Skeletal muscle tissue (tissue), 4 donors: ENCODE results near the gene TRIM66. TPM values are rescaled to one million over a fixed set of nuclear protein-coding genes. Genes with fewer than 3 reads are reported as not detected.

Experiments
- H3K27ac ChIP-seq: one replicate; pipeline ENCODE4 v1.7.0; 2013; ENCODE audit warnings: mild to moderate bottlenecking, low read depth, low read length, inconsistent platforms
- H3K27me3 ChIP-seq, 3 donors: one replicate each; pipeline ENCODE4 v1.7.0; 2013; ENCODE audit warnings: low read length in 3 of 3; ENCODE audit not compliant: control insufficient read depth in 3 of 3, insufficient read depth in 3 of 3
- H3K36me3 ChIP-seq, 3 donors: one replicate each; pipeline ENCODE4 v1.7.0; 2013; ENCODE audit warnings: low read length in 3 of 3; ENCODE audit not compliant: control insufficient read depth in 3 of 3, insufficient read depth in 3 of 3
- H3K4me1 ChIP-seq, 3 donors: one replicate each; pipeline ENCODE4 v1.7.0; 2013; ENCODE audit warnings: low read length in 3 of 3, mild to moderate bottlenecking in 3 of 3; ENCODE audit not compliant: control insufficient read depth in 3 of 3, insufficient read depth in 3 of 3
- H3K4me3 ChIP-seq, 3 donors: one replicate each; pipeline ENCODE4 v1.7.0; 2013; ENCODE audit warnings: low read length in 3 of 3
- H3K9ac ChIP-seq, 3 donors: one replicate each; pipeline ENCODE4 v1.7.0; 2013; ENCODE audit warnings: low read length in 3 of 3, mild to moderate bottlenecking in 3 of 3, moderate library complexity in 2 of 3, low read depth in 1 of 3
- H3K9me3 ChIP-seq, 3 donors: one replicate each; pipeline ENCODE4 v1.7.0; 2013; ENCODE audit warnings: low read length in 3 of 3; ENCODE audit not compliant: control insufficient read depth in 3 of 3
- total RNA-seq: library from RNA; depleted of rRNA; stranded (reverse); fragments of >200 nt; gene quantifications from one replicate; pipeline ENCODE4 v1.2.3, GENCODE V29; 2014
- donor health status: Osteomylitis.

TRIM66 gene
- total RNA-seq, 1 donor from 2014 or later: 1.6 TPM

- Histone ChIP-seq H3K27ac (peak overlapping the region; percentile 69), H3K36me3 (peaks cover 0 to 19% (median 13%) of the 10 kb centered on the region in 3 donors), H3K27me3 (no peaks in the 10 kb centered on the region), H3K4me3 (no peak overlapping the region), H3K9ac (peak overlapping the region in 2 of 3 donors; percentile 35 to 40), H3K4me1 (peaks cover 54 to 65% (median 60%) of the 10 kb centered on the region in 3 donors), H3K9me3 (no peaks in the 10 kb centered on the region)
Observed at GRCh38 chr11:8714622-8715225, 32.3 kb upstream of the TRIM66 start.

DNA sequence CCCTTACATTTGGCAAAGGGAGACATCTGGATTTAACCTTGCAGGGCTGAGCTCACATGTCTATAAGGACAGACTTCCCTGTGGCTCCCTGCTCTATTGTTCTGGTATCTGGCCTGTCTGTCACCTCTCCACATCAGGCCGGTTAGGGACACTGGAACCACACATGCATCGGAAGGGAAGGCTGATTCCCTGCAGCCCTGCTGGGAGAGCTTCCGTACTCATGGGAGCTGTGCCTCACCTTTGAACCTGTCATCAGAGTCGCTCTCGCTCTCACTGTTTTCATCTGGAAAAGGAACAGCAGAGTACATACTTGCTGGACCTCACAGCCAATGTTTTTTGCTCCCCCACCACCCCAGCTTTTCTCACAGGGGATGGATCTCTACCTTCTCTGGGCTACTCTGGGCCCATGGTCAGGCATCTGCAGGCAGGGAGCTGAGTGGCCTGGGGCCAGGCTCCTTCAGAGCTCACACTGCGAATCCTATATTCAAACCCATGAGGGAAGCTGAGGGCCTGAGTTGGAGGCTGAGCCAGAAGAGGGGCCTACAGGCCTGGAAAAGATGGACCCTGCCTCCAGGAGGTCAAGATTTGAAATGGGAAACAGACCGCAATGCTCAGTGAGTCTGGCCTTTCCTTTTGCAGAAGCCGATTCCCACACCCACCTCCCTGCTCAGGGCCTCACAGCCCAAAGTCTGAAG lies 31.4 kb upstream of the TRIM66 start:
- Histone ChIP-seq H3K36me3 (peaks cover 0 to 19% (median 13%) of the 10 kb centered on the region in 3 donors), H3K4me3 (no peak overlapping the region), H3K9ac (peak overlapping the region in 1 of 3 donors; percentile 40), H3K27ac (no peak overlapping the region), H3K9me3 (no peaks in the 10 kb centered on the region), H3K27me3 (no peaks in the 10 kb centered on the region), H3K4me1 (peaks cover 52 to 62% (median 59%) of the 10 kb centered on the region in 3 donors)

- H3K27me3 ChIP-seq: no peaks in the 10 kb centered on the region
- peaks cover 52 to 63% (median 60%) of the 10 kb centered on the region in 3 donors for H3K4me1 ChIP-seq
- no peak overlapping the region for H3K27ac ChIP-seq
- no peak overlapping the region for H3K4me3 ChIP-seq
- no peak overlapping the region for H3K9ac ChIP-seq
- peaks cover 0 to 19% (median 13%) of the 10 kb centered on the region in 3 donors for H3K36me3 ChIP-seq
- no peaks in the 10 kb centered on the region for H3K9me3 ChIP-seq
Observed at GRCh38 chr11:8712506-8712905, 30.0 kb upstream of the TRIM66 start.

DNA sequence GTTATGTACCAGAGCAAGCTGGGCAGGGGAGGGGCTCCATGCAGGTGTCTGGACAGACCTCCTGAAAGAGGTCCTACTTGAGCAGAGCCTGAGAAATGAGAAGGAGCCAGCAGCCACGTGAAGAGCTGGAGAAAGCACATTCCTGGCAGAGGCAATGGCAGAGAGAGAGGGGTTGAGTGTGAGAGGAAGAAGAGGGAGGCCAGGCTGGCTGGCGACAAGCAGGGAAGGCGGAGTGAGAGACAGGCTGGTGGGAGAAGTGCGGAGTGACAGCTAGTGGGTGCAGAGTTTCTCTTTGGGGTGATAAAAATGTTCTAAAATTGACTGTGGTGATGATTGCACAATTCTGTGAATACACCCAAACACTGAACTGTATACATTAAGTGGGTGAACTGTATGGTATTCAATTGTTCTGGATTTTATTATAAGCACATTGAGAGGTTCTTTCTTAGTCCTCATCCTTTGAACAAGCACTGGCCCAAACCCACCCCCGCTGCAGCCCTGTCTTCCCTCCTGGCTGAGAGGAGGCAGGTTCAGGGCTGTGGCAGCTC lies 29.5 kb upstream of the TRIM66 start:
- H3K27me3 ChIP-seq: no peaks in the 10 kb centered on the region
- H3K9ac ChIP-seq: no peak overlapping the region
- H3K27ac ChIP-seq: no peak overlapping the region
- no peaks in the 10 kb centered on the region for H3K9me3 ChIP-seq
- peaks cover under 1 to 15% (median 13%) of the 10 kb centered on the region in 3 donors for H3K36me3 ChIP-seq
- no peak overlapping the region for H3K4me3 ChIP-seq
- peaks cover 52 to 63% (median 60%) of the 10 kb centered on the region in 3 donors for H3K4me1 ChIP-seq

DNA sequence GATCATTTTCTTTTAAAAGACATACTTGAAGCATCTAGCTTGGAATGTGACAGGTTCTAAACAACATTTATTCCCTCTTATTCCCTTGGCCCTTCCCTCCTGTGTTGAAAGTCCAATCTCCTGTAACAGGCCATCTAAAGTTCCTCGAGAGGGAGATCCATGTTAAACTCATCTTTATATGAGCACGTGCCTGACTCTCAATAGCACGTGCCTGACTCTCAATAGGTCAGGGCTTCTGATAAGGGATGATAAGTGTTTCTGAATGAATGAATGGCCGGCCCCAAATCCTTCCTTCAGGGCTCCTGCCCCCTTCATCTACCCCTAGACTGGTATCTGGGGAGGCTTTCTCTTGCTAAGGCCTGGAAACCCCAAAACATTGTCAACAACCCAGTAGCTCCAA lies 27.3 kb upstream of the TRIM66 start:
- Histone ChIP-seq H3K27me3 (no peaks in the 10 kb centered on the region), H3K4me1 (peaks cover 34 to 44% (median 41%) of the 10 kb centered on the region in 3 donors), H3K9me3 (no peaks in the 10 kb centered on the region), H3K9ac (no peak overlapping the region), H3K27ac (peak overlapping the region; percentile 87), H3K4me3 (no peak overlapping the region), H3K36me3 (peaks cover 11 to 20% (median 17%) of the 10 kb centered on the region in 3 donors)

GRCh38 chr11:8709002-8709672 lies 26.7 kb upstream of the TRIM66 start:
- Histone ChIP-seq H3K4me3 (no peak overlapping the region), H3K27me3 (no peaks in the 10 kb centered on the region), H3K4me1 (peaks cover 28 to 38% (median 35%) of the 10 kb centered on the region in 3 donors), H3K27ac (peak overlapping the region; percentile 87), H3K9me3 (no peaks in the 10 kb centered on the region), H3K9ac (peak overlapping the region in 2 of 3 donors; percentile 42 to 72), H3K36me3 (peaks cover 14 to 20% (median 17%) of the 10 kb centered on the region in 3 donors)

- Histone ChIP-seq H3K4me3 (peak overlapping the region; percentile 8 to 46 (median 37)), H3K9me3 (no peaks in the 10 kb centered on the region), H3K4me1 (peaks cover 26 to 30% (median 30%) of the 10 kb centered on the region in 3 donors), H3K27me3 (no peaks in the 10 kb centered on the region), H3K36me3 (peaks cover 19 to 28% (median 27%) of the 10 kb centered on the region in 3 donors), H3K9ac (peak overlapping the region; percentile 16 to 72 (median 27)), H3K27ac (peak overlapping the region; percentile 87)
Observed at GRCh38 chr11:8707541-8708191, 25.2 kb upstream of the TRIM66 start.

GRCh38 chr11:8706673-8707432 lies 24.4 kb upstream of the TRIM66 start:
- Histone ChIP-seq H3K4me1 (peaks cover 26 to 30% (median 30%) of the 10 kb centered on the region in 3 donors), H3K9me3 (no peaks in the 10 kb centered on the region), H3K4me3 (peak overlapping the region in 2 of 3 donors; percentile 2 to 29), H3K27ac (peak overlapping the region; percentile 87), H3K9ac (peak overlapping the region in 2 of 3 donors; percentile 71 to 72), H3K36me3 (peaks cover 20 to 37% (median 24%) of the 10 kb centered on the region in 3 donors), H3K27me3 (no peaks in the 10 kb centered on the region)

GRCh38 chr11:8705146-8705545 lies 22.7 kb upstream of the TRIM66 start:
- no peak overlapping the region for H3K27ac ChIP-seq
- H3K4me1 ChIP-seq: peaks cover 27 to 34% (median 31%) of the 10 kb centered on the region in 3 donors
- H3K36me3 ChIP-seq: peaks cover 18 to 38% (median 21%) of the 10 kb centered on the region in 3 donors
- no peak overlapping the region for H3K9ac ChIP-seq
- no peaks in the 10 kb centered on the region for H3K9me3 ChIP-seq
- no peaks in the 10 kb centered on the region for H3K27me3 ChIP-seq
- no peak overlapping the region for H3K4me3 ChIP-seq
